HEK293T (cell line): ENCODE measurements around the gene GCC1.

Experiments used
- ARNT ChIP-seq: fragments of 450-650 bp; IDR thresholded peaks from 2 replicates; pipeline ENCODE4 v1.6.1; 2017; ENCODE audit warnings: mild to moderate bottlenecking
- BHLHE40 ChIP-seq: fragments of 450-650 bp; IDR thresholded peaks from 2 replicates; pipeline ENCODE4 v1.6.1; 2016; ENCODE audit warnings: mild to moderate bottlenecking, moderate library complexity, borderline replicate concordance
- ELF4 ChIP-seq: fragments of 450-650 bp; IDR thresholded peaks from 2 replicates; pipeline ENCODE4 v1.6.1; 2017; ENCODE audit warnings: antibody characterized with exemption
- FOXA1 ChIP-seq: fragments of 450-650 bp; IDR thresholded peaks from 2 replicates; pipeline ENCODE4 v1.6.1; 2016; ENCODE audit warnings: mild to moderate bottlenecking
- FOXK2 ChIP-seq: fragments of 450-650 bp; IDR thresholded peaks from 2 replicates; pipeline ENCODE4 v1.6.1; 2016; ENCODE audit warnings: mild to moderate bottlenecking
- FOXM1 ChIP-seq: fragments of 450-650 bp; IDR thresholded peaks from 2 replicates; pipeline ENCODE4 v1.6.1; 2017; ENCODE audit warnings: mild to moderate bottlenecking, borderline replicate concordance
- HDGF ChIP-seq: fragments of 450-650 bp; IDR thresholded peaks from 2 replicates; pipeline ENCODE4 v1.6.1; 2017; ENCODE audit warnings: antibody characterized with exemption, borderline replicate concordance
- L3MBTL2 ChIP-seq: fragments of 450-650 bp; conservative IDR thresholded peaks from 2 replicates; pipeline ENCODE4 v1.6.1; 2016; ENCODE audit warnings: mild to moderate bottlenecking
- LEF1 ChIP-seq: fragments of 450-650 bp; IDR thresholded peaks from 2 replicates; pipeline ENCODE4 v1.6.1; 2017; ENCODE audit warnings: mild to moderate bottlenecking, borderline replicate concordance
- SP1 ChIP-seq: fragments of 450-650 bp; IDR thresholded peaks from 2 replicates; pipeline ENCODE4 v1.6.1; 2017
- TARDBP ChIP-seq: fragments of 450-650 bp; IDR thresholded peaks from 2 replicates; pipeline ENCODE4 v1.6.1; 2016

GRCh38 chr7:127609297-127609696 lies 23.9 kb upstream of the GCC1 start:
- TF ChIP-seq FOXK2: no peak
- TF ChIP-seq ELF4: no peak
- TF ChIP-seq HDGF: no peak
- no peak for TF ChIP-seq SP1
- no peak for TF ChIP-seq TARDBP
- no peak for TF ChIP-seq ARNT
- TF ChIP-seq FOXM1: no peak
- no peak for TF ChIP-seq LEF1
- TF ChIP-seq BHLHE40: no peak
- no peak for TF ChIP-seq FOXA1
- TF ChIP-seq L3MBTL2: no peak
